ENCODE measurements around the gene KLHDC4.

Gene KLHDC4

DNA sequence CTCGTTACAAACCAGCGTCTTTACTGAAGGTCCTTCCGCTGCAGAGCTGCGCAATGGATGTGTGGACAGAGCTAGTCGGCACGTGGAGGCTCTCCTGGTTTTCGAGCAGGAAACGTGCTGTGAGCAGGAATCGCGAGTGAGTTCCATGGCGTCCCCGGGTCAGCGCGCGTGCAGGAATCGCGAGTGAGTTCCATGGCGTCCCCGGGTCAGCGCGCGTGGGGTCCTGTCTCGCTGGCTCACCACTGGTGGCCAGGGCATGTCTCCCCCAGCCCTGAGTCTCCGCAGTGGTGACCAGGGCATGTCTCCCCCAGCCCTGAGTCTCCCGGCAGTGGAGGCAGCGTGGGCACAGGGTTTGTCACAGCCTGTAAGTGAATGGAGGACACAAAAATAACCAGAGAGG lies 62.7 kb downstream of the KLHDC4 start:
- no peak for DNase-seq
- no peaks in the 10 kb centered on the region for H3K4me1 ChIP-seq (ENCODE audit: control insufficient read depth in 1 of 2, insufficient read depth in 2 of 2, low read length in 2 of 2)
- H3K9ac ChIP-seq (ENCODE audit: low read length) = no peak overlapping the region
- H2AFZ ChIP-seq (ENCODE audit: insufficient read depth, low read length, poor library complexity) = no peak overlapping the region
- no peak overlapping the region for H3K14ac ChIP-seq (ENCODE audit: low read length)
- no peak overlapping the region for H3K23ac ChIP-seq (ENCODE audit: low read length)
- no peak overlapping the region for H2AK5ac ChIP-seq (ENCODE audit: low read length)
- no peak overlapping the region for H4K12ac ChIP-seq (ENCODE audit: low read depth, low read length)
- no CpG with 5 or more reads among the region's 26 CpGs for WGBS (ENCODE audit: extremely low coverage, insufficient coverage, insufficient read length)
- no peak overlapping the region for H4K8ac ChIP-seq (ENCODE audit: low read depth, low read length)
- H3K9me3 ChIP-seq (ENCODE audit: insufficient read depth, low read depth, low read length) = peaks cover 8% of the 10 kb centered on the region
- H3K79me1 ChIP-seq (ENCODE audit: low read length) = no peaks in the 10 kb centered on the region
- no peak overlapping the region for H3K4me2 ChIP-seq (ENCODE audit: low read length)
- no peak overlapping the region for H4K91ac ChIP-seq (ENCODE audit: low read depth, low read length)
- no peak overlapping the region for H2BK12ac ChIP-seq (ENCODE audit: low read length)
- H3K4ac ChIP-seq (ENCODE audit: low read depth, low read length) = no peak overlapping the region
- H3K27me3 ChIP-seq (ENCODE audit: insufficient read depth, low read length) = no peaks in the 10 kb centered on the region
- H2BK120ac ChIP-seq (ENCODE audit: insufficient read depth, low read length, poor library complexity) = no peak overlapping the region
- no peak overlapping the region for H3K27ac ChIP-seq (ENCODE audit: low read depth, low read length)
- peak overlapping the region; percentile 21 for H3K4me3 ChIP-seq (ENCODE audit: low read depth, low read length)
- H3K36me3 ChIP-seq (ENCODE audit: control insufficient read depth in 1 of 2, insufficient read depth in 2 of 2, low read length in 2 of 2) = peaks cover 49 to 53% of the 10 kb centered on the region in 2 experiments
- no peak overlapping the region for H3K18ac ChIP-seq (ENCODE audit: low read length)
- no peak overlapping the region for H2BK5ac ChIP-seq (ENCODE audit: low read depth, low read length, poor library complexity)
- no peaks in the 10 kb centered on the region for H3K79me2 ChIP-seq (ENCODE audit: control insufficient read depth, insufficient read depth, low read length, poor library complexity)

DNA sequence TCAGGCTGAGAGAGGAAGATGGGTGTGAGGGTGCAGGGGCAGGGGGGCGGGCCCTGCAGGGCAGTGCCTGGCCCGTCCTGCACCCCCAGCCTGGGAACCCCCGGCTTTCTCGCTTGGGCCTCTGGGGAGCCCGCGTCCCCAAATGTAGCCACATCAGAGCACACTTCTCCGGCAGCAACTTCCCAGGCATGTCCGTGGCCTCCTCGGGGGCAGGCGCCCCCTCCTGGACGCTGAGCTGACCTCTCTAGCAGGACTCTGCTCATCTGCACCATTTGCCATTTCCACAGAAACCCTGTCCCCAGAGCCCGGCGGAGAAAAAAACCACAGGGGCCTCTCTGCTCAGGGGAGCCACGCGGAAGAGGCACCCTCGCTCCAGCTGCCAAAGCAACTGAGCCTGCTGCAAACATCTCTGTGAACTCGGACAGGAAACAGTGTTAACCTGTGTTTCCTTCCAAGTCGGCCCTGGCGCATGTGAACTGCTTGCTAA lies 63.4 kb downstream of the KLHDC4 start:
- Histone ChIP-seq H3K9me3 (ENCODE audit: insufficient read depth, low read depth, low read length) (peaks cover 8% of the 10 kb centered on the region), H4K12ac (ENCODE audit: low read depth, low read length) (no peak overlapping the region), H2AFZ (ENCODE audit: insufficient read depth, low read length, poor library complexity) (no peak overlapping the region), H3K36me3 (ENCODE audit: control insufficient read depth in 1 of 2, insufficient read depth in 2 of 2, low read length in 2 of 2) (peaks cover 44 to 46% of the 10 kb centered on the region in 2 experiments), H3K23ac (ENCODE audit: low read length) (no peak overlapping the region), H3K4me3 (ENCODE audit: low read depth, low read length) (no peak overlapping the region), H4K91ac (ENCODE audit: low read depth, low read length) (no peak overlapping the region), H3K79me1 (ENCODE audit: low read length) (no peaks in the 10 kb centered on the region), H3K27me3 (ENCODE audit: insufficient read depth, low read length) (no peaks in the 10 kb centered on the region), H3K4me2 (ENCODE audit: low read length) (no peak overlapping the region), H3K4ac (ENCODE audit: low read depth, low read length) (no peak overlapping the region), H2BK120ac (ENCODE audit: insufficient read depth, low read length, poor library complexity) (no peak overlapping the region), H4K8ac (ENCODE audit: low read depth, low read length) (no peak overlapping the region), H3K18ac (ENCODE audit: low read length) (no peak overlapping the region), H3K9ac (ENCODE audit: low read length) (no peak overlapping the region), H3K4me1 (ENCODE audit: control insufficient read depth in 1 of 2, insufficient read depth in 2 of 2, low read length in 2 of 2) (no peaks in the 10 kb centered on the region), H2BK12ac (ENCODE audit: low read length) (no peak overlapping the region), H2BK5ac (ENCODE audit: low read depth, low read length, poor library complexity) (no peak overlapping the region), H3K79me2 (ENCODE audit: control insufficient read depth, insufficient read depth, low read length, poor library complexity) (no peaks in the 10 kb centered on the region), H3K27ac (ENCODE audit: low read depth, low read length) (no peak overlapping the region), H2AK5ac (ENCODE audit: low read length) (no peak overlapping the region), H3K14ac (ENCODE audit: low read length) (no peak overlapping the region)
- DNase-seq = no peak
- no CpG with 5 or more reads among the region's 19 CpGs for WGBS (ENCODE audit: extremely low coverage, insufficient coverage, insufficient read length)

DNA sequence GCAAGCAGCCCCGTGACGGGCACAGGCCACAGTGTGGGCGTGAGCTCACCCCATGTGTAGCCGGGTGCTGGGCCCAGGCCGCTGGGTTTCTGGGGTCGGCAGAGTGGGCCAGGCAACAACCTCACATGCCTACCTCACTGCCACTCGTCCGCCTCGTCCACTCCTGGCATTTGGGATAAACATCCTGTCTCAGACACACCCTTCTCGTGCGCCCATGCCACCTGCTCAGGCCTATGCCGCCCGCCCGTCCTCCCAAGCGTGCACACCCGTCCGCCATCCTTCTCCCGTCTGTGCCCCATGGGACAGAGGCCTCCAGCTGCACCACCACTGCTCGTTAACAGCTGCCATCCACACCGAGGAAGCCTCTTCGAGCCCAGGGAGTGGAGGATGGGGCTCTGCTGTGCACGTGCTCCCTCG lies 64.3 kb downstream of the KLHDC4 start:
- Histone ChIP-seq H3K79me1 (ENCODE audit: low read length) (no peaks in the 10 kb centered on the region), H3K18ac (ENCODE audit: low read length) (no peak overlapping the region)

DNA sequence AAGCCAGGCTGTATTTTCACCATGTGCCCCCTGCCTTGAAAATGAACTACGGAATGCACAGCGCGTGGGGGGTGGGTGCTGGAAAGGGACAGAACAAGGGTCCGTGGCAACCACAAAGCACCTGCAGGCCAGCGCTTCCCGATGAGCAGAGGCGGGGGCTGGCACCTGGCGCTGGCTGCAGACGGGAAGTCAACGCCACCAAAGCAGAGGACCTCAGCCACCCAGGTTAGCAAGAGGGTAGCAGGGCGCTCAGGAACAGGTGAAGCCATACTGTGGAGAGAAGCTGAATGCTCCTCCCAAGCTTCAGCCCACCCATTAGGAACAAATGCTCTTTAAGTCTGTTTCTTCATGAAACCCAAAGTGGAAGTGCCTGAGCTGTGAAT lies 64.7 kb downstream of the KLHDC4 start:
- no peaks in the 10 kb centered on the region for H3K79me1 ChIP-seq (ENCODE audit: low read length)
- H3K27me3 ChIP-seq (ENCODE audit: insufficient read depth, low read length) = no peaks in the 10 kb centered on the region
- H3K23ac ChIP-seq (ENCODE audit: low read length) = no peak overlapping the region
- no peak overlapping the region for H2AFZ ChIP-seq (ENCODE audit: insufficient read depth, low read length, poor library complexity)
- no peak overlapping the region for H3K9ac ChIP-seq (ENCODE audit: low read length)
- H3K14ac ChIP-seq (ENCODE audit: low read length) = no peak overlapping the region
- H3K4me2 ChIP-seq (ENCODE audit: low read length) = no peak overlapping the region
- H4K91ac ChIP-seq (ENCODE audit: low read depth, low read length) = no peak overlapping the region
- H3K18ac ChIP-seq (ENCODE audit: low read length) = no peak overlapping the region
- no peak overlapping the region for H2AK5ac ChIP-seq (ENCODE audit: low read length)
- H2BK5ac ChIP-seq (ENCODE audit: low read depth, low read length, poor library complexity) = no peak overlapping the region
- H3K4ac ChIP-seq (ENCODE audit: low read depth, low read length) = no peak overlapping the region
- no peak overlapping the region for H4K8ac ChIP-seq (ENCODE audit: low read depth, low read length)
- no CpG with 5 or more reads among the region's 11 CpGs for WGBS (ENCODE audit: extremely low coverage, insufficient coverage, insufficient read length)
- H3K4me3 ChIP-seq (ENCODE audit: low read depth, low read length) = no peak overlapping the region
- H2BK120ac ChIP-seq (ENCODE audit: insufficient read depth, low read length, poor library complexity) = no peak overlapping the region
- peaks cover 6% of the 10 kb centered on the region for H3K9me3 ChIP-seq (ENCODE audit: insufficient read depth, low read depth, low read length)
- DNase-seq = no peak
- no peak overlapping the region for H3K27ac ChIP-seq (ENCODE audit: low read depth, low read length)
- H3K79me2 ChIP-seq (ENCODE audit: control insufficient read depth, insufficient read depth, low read length, poor library complexity) = no peaks in the 10 kb centered on the region
- no peak overlapping the region for H2BK12ac ChIP-seq (ENCODE audit: low read length)
- H3K4me1 ChIP-seq (ENCODE audit: control insufficient read depth in 1 of 2, insufficient read depth in 2 of 2, low read length in 2 of 2) = no peaks in the 10 kb centered on the region
- H3K36me3 ChIP-seq (ENCODE audit: control insufficient read depth in 1 of 2, insufficient read depth in 2 of 2, low read length in 2 of 2) = peaks cover 46 to 51% of the 10 kb centered on the region in 2 experiments
- no peak overlapping the region for H4K12ac ChIP-seq (ENCODE audit: low read depth, low read length)

More for the DNA sequence above, 64.3 kb downstream of the KLHDC4 start:
- Histone ChIP-seq H3K4me1 (ENCODE audit: control insufficient read depth in 1 of 2, insufficient read depth in 2 of 2, low read length in 2 of 2) (no peaks in the 10 kb centered on the region), H2AK5ac (ENCODE audit: low read length) (no peak overlapping the region), H3K79me2 (ENCODE audit: control insufficient read depth, insufficient read depth, low read length, poor library complexity) (no peaks in the 10 kb centered on the region), H2AFZ (ENCODE audit: insufficient read depth, low read length, poor library complexity) (no peak overlapping the region), H3K36me3 (ENCODE audit: control insufficient read depth in 1 of 2, insufficient read depth in 2 of 2, low read length in 2 of 2) (peaks cover 44 to 47% of the 10 kb centered on the region in 2 experiments), H3K9me3 (ENCODE audit: insufficient read depth, low read depth, low read length) (peaks cover 6% of the 10 kb centered on the region), H2BK120ac (ENCODE audit: insufficient read depth, low read length, poor library complexity) (no peak overlapping the region), H4K12ac (ENCODE audit: low read depth, low read length) (no peak overlapping the region), H4K8ac (ENCODE audit: low read depth, low read length) (no peak overlapping the region), H2BK5ac (ENCODE audit: low read depth, low read length, poor library complexity) (no peak overlapping the region), H3K4ac (ENCODE audit: low read depth, low read length) (no peak overlapping the region), H3K14ac (ENCODE audit: low read length) (no peak overlapping the region), H3K27me3 (ENCODE audit: insufficient read depth, low read length) (no peaks in the 10 kb centered on the region), H3K9ac (ENCODE audit: low read length) (no peak overlapping the region), H4K91ac (ENCODE audit: low read depth, low read length) (no peak overlapping the region), H3K4me2 (ENCODE audit: low read length) (no peak overlapping the region), H3K23ac (ENCODE audit: low read length) (no peak overlapping the region), H3K4me3 (ENCODE audit: low read depth, low read length) (no peak overlapping the region), H3K27ac (ENCODE audit: low read depth, low read length) (no peak overlapping the region), H2BK12ac (ENCODE audit: low read length) (no peak overlapping the region)
- WGBS (ENCODE audit: extremely low coverage, insufficient coverage, insufficient read length) = no CpG with 5 or more reads among the region's 23 CpGs
- DNase-seq = no peak

Data from trophoblast cell (in vitro differentiated cells and primary cell).